Skeletal muscle cell (primary cell): ENCODE measurements around the gene FSHB.
"Not testable (repeated sequence)": the region's sequence is repeated elsewhere in the genome, so short reads cannot be mapped to it uniquely, and the experiment has no call there.

Experiments used
- DNase-seq: peaks from one replicate; pipeline ENCODE4 v3.0.0-alpha.2; 2010; ENCODE audit warnings: low read depth
- H3K4me3 ChIP-seq: 2 replicates; pipeline ENCODE4 v1.5.1; 2011; ENCODE audit warnings: low read depth, mild to moderate bottlenecking, control low read depth, low read length, moderate library complexity

FSHB gene

GRCh38 chr11:30258679-30259078, 27.9 kb downstream of the FSHB start:
- no peak for DNase-seq
- no peak overlapping the region for H3K4me3 ChIP-seq

GRCh38 chr11:30260813-30261212, 30.0 kb downstream of the FSHB start:
- no peak for DNase-seq
- no peak overlapping the region for H3K4me3 ChIP-seq

GRCh38 chr11:30261821-30262220, 31.0 kb downstream of the FSHB start:
- H3K4me3 ChIP-seq, result no peak overlapping the region
- DNase-seq, result no peak

- DNase-seq, H3K4me3 ChIP-seq: not testable (repeated sequence)
Observed at GRCh38 chr11:30268638-30269037, 37.8 kb downstream of the FSHB start.

- no peak for DNase-seq
- H3K4me3 ChIP-seq, result no peak overlapping the region
Observed at GRCh38 chr11:30270671-30271070, 39.9 kb downstream of the FSHB start.

GRCh38 chr11:30277176-30277575, 46.4 kb downstream of the FSHB start:
- H3K4me3 ChIP-seq, result no peak overlapping the region
- DNase-seq, result no peak

GRCh38 chr11:30279796-30280195, 49.0 kb downstream of the FSHB start:
- DNase-seq, result no peak
- no peak overlapping the region for H3K4me3 ChIP-seq

- no peak for DNase-seq
Observed at GRCh38 chr11:30281476-30282288, 50.9 kb downstream of the FSHB start.

GRCh38 chr11:30282289-30282631, 51.4 kb downstream of the FSHB start:
- no peak overlapping the region for H3K4me3 ChIP-seq
- no peak for DNase-seq

More at GRCh38 chr11:30281476-30282288, 50.9 kb downstream of the FSHB start:
- H3K4me3 ChIP-seq, result no peak overlapping the region
